IMR-90 (cell line): ENCODE data around the gene CRIM1.

Source experiments
- RFX5 ChIP-seq: IDR thresholded peaks from 2 replicates; pipeline ENCODE4 v1.8.0; 2012; ENCODE audit warnings: low read depth, mild to moderate bottlenecking, low read length, moderate library complexity
- TF ChIP-seq, protein P1 (sequence below): conservative IDR thresholded peaks from 2 replicates; pipeline ENCODE4 v1.5.1; 2012; ENCODE audit warnings: mild to moderate bottlenecking, low read depth, low read length, improper control_type of control experiment
- TF ChIP-seq, protein P2 (sequence below): fragments of 150-350 bp; IDR thresholded peaks from 2 replicates; pipeline ENCODE4 v1.6.1; 2017; ENCODE audit warnings: mild to moderate bottlenecking, antibody characterized with exemption, low read length, low read depth

DNA sequence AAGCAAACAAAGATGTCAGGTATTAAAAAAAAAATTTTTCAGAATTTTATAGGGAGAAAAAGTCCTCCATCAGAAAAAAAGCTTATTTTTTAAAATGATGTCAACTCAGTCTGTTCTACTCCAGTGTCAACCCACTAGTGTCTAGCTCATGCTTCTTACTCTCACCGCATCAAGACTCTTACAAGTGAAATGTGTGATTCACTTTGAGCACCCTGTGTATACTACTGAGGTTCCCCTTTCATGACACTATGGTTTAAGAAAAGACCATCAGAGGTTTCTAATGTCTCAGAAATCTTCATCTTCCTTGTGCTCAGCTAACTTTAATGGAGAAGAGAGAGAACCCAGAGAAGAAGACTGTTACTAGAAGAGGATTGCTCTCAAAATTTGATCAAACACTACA lies 199.0 kb downstream of the CRIM1 start:
- TF ChIP-seq, protein P1, sequence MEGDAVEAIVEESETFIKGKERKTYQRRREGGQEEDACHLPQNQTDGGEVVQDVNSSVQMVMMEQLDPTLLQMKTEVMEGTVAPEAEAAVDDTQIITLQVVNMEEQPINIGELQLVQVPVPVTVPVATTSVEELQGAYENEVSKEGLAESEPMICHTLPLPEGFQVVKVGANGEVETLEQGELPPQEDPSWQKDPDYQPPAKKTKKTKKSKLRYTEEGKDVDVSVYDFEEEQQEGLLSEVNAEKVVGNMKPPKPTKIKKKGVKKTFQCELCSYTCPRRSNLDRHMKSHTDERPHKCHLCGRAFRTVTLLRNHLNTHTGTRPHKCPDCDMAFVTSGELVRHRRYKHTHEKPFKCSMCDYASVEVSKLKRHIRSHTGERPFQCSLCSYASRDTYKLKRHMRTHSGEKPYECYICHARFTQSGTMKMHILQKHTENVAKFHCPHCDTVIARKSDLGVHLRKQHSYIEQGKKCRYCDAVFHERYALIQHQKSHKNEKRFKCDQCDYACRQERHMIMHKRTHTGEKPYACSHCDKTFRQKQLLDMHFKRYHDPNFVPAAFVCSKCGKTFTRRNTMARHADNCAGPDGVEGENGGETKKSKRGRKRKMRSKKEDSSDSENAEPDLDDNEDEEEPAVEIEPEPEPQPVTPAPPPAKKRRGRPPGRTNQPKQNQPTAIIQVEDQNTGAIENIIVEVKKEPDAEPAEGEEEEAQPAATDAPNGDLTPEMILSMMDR, result no peak
- no peak for TF ChIP-seq RFX5
- TF ChIP-seq, protein P2, sequence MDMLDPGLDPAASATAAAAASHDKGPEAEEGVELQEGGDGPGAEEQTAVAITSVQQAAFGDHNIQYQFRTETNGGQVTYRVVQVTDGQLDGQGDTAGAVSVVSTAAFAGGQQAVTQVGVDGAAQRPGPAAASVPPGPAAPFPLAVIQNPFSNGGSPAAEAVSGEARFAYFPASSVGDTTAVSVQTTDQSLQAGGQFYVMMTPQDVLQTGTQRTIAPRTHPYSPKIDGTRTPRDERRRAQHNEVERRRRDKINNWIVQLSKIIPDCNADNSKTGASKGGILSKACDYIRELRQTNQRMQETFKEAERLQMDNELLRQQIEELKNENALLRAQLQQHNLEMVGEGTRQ, result no peak
